Renal cortex interstitium (tissue), 11 donors: ENCODE measurements around the gene MAGI3. TPM values are rescaled to one million over a fixed set of nuclear protein-coding genes. Genes with fewer than 3 reads are reported as not detected.
"Not testable (repeated sequence)": the region's sequence is repeated elsewhere in the genome, so short reads cannot be mapped to it uniquely, and the experiment has no call there.

Experiments
- DNase-seq, 11 donors: peaks; one replicate each; pipeline ENCODE4 v3.0.0-alpha.2; 2013; ENCODE audit warnings: low read depth in 9 of 11, low spot score in 4 of 11; ENCODE audit errors: extremely low read depth in 1 of 11
- polyA plus RNA-seq, 3 donors: library from polyadenylated mRNA; unstranded; fragments of 120-200 nt; gene quantifications; one replicate each; pipeline ENCODE4 v1.2.1, GENCODE V29; 2013; ENCODE audit not compliant: insufficient read length in 3 of 3

The MAGI3 gene
- polyA plus RNA-seq, 3 donors, result 23.9 to 26.6 (median 25.0) TPM

DNA sequence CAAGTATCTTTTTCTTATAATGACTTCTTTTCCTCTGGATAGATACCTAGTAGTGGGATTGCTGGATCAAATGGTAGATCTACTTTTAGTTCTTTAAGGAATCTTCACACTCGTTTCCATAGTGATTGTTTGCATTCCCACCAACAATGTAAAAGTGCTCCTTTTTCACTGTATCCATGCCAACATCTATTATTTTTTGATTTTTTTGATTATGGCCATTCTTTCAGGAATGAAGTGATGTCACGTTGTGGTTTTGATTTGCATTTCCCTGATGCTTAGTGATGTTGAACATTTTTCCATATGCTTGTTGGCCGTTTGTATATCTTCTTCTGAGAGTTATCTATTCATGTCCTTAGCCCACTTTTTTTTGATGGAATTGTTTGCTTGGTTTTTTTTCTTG, 94.8 kb downstream of the MAGI3 start:
- not testable (repeated sequence) for DNase-seq

DNA sequence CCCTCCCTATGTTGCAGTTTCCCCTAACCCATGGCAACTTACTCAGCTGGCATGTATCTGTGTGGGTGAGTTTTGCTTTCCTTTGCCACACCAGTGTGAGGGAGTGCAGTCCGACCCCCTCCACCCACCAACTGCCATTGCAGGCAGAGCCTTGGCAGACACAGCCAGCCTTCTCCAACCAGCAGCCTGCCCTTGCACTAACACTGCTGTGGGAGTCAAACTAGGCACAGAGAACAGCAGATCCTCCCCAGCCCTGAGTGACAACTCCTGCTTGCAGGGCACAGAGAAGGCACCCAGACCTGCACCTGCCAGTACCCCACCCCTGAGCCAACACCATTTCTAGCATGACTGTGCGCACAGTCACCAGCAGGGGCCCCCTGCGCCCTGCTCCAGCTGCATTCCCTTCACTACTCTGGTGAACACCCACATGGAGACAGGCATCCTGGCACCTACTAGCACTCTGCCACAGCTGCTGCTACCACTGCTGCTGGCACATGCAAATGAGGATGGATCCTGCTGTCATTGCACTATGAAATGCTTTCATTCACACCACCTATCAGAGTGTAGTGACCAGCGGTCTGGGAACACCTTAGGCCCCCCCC, 98.4 kb downstream of the MAGI3 start:
- DNase-seq, result no peak

DNA sequence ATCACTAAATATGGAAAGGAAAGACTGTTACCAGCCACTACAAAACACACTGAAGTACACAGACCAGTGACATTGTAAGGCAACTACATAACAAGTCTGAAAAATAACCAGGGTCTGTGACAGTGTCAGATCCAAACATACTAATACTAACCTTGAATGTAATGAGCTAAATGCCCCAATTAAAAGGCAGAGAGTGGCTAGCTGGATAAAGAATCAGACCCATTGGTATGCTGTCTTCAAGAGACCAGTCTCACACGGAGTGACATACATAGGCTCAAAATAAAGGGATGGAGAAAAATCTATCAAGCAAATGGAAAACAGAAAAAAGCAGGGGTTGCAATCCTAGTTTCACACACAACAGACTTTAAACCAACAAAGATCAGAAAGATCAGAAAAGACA, 100.1 kb downstream of the MAGI3 start:
- DNase-seq, result no peak

DNA sequence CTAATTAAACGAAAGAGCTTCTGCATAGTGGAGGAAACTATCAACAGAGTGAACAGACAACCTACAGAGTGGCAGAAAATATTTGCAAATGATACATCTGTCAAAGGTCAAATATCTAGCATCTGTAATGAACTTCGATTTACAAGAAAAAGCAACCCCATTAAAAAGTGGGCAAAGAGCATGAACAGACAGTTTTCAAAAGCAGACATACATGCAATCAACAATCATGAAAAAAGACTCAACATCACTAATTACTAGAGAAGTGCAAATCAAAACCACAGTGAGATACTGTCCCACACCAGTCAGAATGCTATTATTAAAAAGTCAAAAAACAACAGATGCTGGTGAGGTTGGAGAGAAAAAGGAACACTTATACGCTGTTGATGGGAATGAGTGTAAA, 103.2 kb downstream of the MAGI3 start:
- DNase-seq, result no peak

DNA sequence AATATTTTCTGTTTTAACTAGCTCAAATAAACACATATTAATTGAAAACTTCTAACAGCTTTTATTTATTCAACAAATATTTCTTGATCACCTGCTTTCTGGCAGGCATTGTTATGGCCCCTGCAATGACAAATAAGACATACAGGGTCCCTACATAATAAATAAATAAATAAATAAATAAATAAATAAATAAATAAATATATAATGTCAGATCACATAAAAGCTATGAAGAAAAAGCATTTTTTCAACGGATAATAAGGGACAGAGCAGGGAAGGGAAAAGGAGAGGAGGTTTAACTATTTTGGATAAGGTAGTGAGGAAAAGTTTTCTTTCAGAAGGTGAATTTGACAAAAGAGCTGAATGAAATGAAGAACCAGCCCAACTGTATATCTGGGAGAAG, 115.0 kb downstream of the MAGI3 start:
- DNase-seq, result no peak

DNA sequence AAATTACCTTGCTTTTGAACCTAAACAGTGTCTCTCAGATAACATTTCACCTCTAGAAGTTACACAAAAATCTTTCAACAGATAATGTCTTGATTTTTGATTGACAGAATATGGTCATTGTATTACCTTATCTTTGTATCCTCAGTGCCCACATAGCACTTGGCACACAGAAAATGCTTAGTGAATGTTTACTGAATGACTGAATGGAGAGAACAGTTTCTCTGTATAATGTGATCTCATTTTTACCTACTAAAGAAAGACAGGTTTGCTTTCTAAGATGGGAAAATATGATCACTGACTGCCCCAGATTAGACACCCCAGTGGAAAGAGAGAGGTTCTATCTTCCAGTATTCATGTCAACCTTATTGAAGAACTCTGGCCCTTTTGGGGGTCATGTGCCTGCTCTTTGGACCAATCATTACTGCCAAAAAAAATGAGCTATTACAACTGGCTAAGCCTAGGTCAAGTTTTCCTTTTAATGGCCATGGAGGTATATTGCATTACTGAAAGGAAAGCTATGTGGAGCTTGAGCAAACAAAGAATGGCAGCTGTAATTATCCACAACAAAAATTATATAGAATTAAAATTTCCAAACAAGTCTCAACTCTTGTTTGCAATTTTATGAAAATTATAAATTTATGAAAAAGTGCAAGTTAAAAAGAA, 117.4 kb downstream of the MAGI3 start:
- no peak for DNase-seq

DNA sequence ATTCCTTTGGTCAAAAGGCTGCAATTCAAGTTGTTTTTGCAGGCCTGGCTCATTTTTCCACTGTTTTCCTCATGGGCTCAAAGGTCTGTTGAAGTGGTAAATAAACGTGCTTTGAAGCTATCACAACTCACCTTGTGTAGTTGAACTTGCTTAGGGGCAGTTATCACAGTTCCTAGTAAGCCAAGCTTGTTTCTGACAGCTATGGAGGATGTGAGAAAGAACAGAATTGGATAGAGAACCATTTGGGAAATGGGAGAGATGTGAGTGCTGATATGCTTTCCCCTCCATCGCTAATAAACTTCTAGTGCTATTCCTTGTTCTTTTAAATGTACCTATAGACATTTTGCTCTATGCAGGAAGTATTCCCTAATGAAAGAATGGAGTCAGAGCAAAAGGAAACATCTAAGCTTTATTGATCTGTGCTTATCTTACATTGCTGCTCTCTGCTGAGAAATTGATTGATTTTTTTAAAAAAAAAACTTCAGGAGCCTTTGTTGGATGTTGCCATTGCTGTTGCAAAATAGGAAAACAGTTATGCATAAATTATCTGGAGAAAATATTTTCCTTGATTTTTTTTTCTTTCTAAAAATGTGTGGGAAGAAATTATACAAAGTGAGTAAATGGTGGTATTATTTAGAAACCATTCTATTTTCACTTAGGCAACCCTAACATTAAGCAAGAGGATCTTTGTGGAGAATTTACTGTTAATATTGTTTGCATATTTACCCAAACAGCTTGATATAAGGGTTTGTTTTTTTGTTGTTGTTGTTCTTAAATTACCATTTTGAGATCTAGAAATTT, 118.2 kb downstream of the MAGI3 start:
- DNase-seq, result no peak

DNA sequence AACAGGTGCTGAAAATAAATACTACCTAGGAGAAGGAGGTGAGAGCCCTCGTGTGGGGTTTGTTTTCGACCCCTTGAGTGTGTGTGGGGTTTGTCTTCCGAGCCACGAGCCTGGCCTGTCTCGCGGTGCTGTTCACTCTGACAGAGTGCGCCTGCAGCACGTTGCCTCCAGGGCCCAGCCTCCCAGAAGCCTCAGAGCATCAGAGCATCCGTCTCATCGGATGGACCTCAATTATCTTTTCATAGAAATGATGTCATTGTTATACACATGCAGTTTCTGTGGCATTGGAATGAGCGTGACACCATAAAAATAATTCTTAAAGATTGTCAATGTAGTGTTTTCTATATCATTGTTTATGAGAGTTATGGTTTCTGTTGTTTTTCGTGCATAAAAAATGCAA, 119.5 kb downstream of the MAGI3 start:
- DNase-seq, result not testable (repeated sequence)

DNA sequence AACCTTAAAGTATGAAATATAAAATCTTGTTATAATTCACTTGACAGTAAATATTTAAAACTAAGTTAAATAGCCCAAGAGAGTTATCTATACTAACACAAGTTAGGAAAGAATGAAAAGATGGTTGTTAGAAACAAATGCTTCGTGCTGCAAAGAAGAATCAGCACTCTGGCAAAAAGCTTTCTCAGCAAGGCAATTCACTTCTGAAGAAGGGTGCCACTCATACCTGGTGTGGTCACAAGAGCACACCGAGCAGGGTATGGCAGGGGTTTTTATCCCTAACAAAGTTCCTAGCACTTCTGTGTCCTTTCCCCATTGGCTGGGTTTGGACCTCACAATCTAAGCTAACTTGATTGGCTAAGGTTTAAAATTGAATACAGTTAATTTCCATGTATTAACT, 121.0 kb downstream of the MAGI3 start:
- no peak for DNase-seq

DNA sequence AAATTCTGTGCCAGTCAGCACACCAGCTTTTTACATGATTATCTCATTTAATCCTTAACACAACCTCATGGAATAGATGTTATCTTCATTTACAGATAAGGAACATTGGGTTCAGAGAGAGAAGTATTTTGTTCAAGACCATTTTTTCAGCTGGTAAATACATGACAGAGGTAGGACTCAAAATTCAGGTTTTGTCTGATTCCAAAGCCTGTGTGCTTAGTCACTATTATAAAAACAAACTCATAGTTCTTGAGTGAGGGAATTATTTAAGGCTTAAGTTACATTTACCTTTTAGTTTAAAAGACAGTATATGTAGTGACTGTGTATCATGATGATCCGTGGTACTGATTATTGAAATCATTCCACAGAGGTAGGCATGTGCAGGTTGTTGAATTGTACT, 125.2 kb downstream of the MAGI3 start:
- no peak for DNase-seq

DNA sequence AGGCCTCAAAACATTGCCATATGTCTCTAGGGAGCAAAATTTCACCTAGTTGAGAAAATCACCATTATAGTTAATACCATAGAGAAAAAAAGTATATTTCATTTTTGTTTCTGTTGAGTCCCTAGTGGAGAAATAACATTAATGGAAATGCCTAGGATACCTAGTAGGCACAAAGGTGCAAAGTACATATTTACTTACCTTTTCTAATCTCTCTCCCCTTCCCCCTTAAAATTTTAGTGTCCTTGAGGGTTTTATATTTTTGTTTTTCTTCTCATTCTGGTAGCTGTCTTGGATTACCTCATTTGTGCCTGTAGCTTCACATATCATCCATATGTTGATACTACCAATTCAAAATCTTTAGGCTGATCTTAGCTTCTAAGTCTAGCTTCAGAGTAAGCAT, 127.0 kb downstream of the MAGI3 start:
- DNase-seq, result no peak

DNA sequence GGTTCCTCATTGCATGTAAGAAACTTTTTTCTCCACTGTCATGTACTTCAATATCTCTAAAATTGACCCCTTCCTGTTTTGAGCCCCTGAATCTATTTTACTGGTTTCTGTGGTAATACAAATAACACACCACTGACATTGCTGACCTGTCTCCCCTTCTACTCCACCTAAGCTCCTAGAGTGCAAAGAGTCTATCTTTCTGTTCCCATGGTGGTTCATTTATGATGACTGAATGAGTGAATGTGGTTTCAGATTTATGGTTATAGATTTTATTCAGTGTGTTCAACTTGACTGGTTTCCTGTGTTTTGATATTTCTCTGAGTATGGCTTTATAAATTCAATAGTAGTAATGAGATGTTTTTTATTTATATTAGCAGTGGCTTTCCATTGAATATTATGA, 127.7 kb downstream of the MAGI3 start:
- DNase-seq, result no peak

DNA sequence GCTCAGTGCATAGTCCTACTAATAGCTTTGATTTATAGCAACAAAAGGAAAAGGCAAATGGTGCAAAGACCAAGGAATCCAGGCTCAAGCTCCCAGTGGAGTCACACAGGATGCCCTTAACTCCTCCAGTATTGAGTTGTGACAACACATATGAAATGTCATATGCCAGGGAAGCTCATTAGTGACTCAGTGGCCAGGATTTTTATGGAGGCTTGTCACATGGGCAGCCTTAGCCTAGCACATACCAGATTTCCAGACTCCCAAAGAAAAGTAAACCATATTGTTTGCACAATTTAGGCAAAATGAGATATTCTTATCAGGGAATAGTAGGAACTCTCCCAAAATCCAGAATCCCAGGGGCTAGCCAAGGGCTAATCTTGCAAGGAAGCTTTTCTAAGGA, 129.2 kb downstream of the MAGI3 start:
- no peak for DNase-seq

DNA sequence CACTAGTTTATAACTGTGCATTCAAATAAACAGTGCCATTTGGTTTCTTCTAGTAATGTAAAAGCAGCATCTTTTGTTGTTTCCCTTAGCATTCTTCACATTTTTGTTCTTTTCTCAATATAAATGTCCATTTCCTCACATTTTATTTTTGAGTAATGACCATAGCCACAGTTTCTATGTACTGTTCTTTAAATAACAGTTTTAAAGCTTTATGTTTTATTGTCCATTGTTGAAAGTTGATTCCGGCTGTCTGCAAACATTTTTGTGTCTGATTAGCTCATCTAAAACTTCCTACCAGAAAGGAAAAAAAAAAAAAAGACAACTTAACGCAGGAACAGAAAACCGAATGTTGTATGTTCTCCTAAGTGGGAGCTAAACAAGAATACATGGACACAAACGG, 139.7 kb downstream of the MAGI3 start:
- DNase-seq, result peak in 2 of 11 donors; percentile 16 to 31

DNA sequence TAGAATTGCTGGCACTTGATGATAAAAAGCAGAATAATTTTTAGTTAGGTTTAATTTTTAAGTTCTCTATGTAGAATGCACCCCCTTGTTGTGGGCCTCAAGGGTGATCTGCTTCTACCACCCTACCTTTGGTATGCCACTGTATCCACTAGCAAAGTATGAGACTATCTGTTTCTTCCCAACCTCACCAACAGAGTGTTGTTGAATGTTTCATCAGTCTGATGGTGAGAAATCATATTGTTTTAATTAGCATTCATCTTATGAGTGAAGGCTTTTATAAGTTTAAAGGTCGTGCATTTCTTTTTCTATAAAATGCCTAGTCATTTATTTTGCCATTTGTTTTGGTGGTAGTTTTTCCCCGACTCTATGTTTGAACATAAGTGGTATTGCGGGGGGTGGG, 141.0 kb downstream of the MAGI3 start:
- DNase-seq, result no peak

DNA sequence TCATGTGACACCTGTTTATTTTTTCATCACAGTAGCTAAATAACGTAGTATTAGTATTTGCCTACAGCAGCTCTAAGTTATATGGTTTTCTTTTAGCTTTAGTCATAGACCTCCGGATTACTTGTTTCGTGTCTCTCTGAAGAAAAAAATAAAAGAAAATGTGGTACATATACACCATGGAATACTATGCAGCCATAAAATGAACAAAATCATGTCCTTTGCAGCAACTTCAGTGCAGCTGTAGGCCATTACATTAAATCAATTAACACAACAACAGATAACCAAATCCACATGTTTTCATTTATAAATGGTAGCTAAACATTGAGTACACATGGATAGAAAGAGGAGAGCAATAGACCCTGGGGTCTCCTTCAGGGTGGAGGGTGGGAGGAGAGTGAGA, 142.7 kb downstream of the MAGI3 start:
- no peak for DNase-seq

DNA sequence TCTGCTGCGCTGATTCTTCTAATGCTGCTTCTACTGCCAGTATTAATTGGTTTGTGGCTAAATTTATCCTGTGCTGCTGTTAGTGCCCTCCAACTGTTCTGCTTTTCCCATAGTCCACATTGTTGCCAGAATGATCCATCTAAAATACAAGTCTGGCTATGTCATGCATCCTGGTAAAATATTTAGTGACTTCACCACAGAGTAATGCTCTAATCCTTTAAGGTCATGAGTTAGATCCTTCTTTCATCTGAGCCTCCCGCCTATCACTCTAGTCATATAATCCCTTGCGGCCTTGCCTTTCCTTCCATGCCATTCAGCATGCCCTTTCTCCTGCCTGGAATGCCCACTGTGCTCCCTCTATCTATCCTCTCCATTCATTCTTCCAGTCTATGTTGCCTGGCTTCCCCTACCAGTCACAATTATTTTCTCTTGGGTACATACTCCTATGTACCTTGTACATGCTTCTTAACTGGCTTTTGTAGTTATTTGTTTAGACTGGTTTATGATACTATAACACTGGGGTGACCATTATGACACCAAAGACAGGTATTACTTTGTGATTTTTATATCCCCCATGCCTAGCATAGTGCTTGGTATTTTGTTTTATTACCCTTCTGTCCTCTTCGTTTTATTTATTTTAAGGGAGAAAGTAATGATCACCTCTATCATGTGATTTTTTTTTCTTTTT, 144.0 kb downstream of the MAGI3 start:
- no peak for DNase-seq

DNA sequence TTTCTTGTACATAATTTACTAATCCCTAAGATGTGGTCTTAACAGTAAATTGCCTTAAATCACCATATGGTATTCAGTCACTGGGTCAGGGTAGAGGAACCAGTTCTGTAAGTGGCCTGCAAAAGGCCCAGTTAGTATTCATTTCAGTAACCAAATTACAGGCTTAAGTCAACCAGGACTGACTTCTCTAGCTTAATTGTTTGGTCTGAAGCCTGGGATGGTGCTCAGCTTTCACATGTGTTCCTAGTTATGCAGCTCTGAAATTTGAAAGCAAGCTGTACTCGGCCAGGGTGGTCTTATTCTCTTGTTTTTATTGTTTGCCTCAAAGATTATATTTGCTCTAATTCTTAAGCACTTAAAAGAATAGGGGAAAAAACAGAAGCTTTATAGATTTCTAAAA, 144.6 kb downstream of the MAGI3 start:
- no peak for DNase-seq

DNA sequence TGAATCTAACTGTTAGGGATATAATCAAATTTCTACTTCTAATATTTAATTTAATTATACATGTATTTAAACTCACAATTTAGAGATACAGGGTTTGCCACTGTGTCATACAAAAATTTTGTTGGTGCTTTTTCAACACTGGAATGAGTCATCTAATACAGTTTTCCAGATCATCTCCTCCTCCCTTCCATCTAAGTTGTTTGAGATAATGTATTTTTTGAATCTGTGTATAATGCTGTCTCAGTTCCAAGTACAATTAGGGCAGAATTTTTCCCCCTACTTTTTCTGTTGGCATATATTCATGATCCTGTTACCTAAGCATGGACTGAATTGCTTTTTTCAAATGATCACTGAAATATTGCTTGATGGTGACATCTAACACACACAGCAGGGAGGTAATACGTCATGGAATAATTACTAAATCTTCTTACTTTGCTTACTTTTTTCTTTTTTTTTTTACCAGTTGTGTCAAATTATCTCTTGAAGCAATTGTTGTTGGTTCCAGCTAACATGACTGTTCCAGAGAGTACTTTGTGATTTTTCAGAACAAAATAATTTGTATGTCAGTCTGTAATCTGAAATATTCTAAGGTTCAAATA, 146.0 kb downstream of the MAGI3 start:
- no peak for DNase-seq

DNA sequence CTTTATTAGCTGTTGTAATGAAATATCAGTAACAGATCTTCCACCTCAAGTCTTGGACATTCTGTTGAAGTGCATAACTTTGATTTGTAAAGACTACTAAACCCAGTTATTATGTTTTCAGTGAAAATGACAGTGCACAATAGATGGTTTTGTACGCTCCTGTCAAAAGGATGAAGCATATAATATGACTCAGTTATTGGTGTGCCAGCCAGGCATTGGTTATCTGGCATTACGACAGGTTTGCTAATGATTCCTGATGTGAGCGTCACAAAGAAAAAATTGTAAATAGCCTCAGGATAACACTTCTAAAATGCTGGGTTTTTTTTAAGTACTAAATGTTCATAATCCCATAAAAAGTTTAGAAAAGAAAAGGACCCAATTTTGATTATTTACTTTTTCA, 147.9 kb downstream of the MAGI3 start:
- DNase-seq, result no peak
